Neural crest cell (in vitro differentiated cells): ENCODE results near the gene SLC1A1. TPM values are rescaled to one million over a fixed set of nuclear protein-coding genes. Genes with fewer than 3 reads are reported as not detected.

Experiments used
- DNase-seq: peaks from one replicate; pipeline ENCODE4 v3.0.0; 2021; ENCODE audit warnings: low read depth, mixed read lengths, low spot score
- H3K27ac Mint-ChIP-seq: one replicate; pipeline ENCODE4 v1.8.0; 2021; ENCODE audit warnings: mild to moderate bottlenecking, mixed read lengths; ENCODE audit not compliant: unreplicated experiment
- H3K27me3 Mint-ChIP-seq: 2 replicates; pipeline ENCODE4 v1.8.0; 2021; ENCODE audit warnings: low read depth, mild to moderate bottlenecking, mixed read lengths
- H3K36me3 Mint-ChIP-seq: 2 replicates; pipeline ENCODE4 v1.8.0; 2021; ENCODE audit warnings: low read depth, mild to moderate bottlenecking, mixed read lengths
- H3K4me1 Mint-ChIP-seq: 2 replicates; pipeline ENCODE4 v1.8.0; 2021; ENCODE audit warnings: mixed read lengths
- H3K4me3 Mint-ChIP-seq: one replicate; pipeline ENCODE4 v1.8.0; 2021; ENCODE audit warnings: mild to moderate bottlenecking, mixed read lengths
- H3K9me3 Mint-ChIP-seq: 2 replicates; pipeline ENCODE4 v1.8.0; 2021; ENCODE audit warnings: mixed read lengths
- total RNA-seq: library from RNA; stranded (reverse); gene quantifications from 2 replicates; pipeline ENCODE4 v1.2.1, GENCODE V29; 2021
- TF ChIP-seq, protein P1 (sequence below): fragments of 200-600 bp; sonication (generic); conservative IDR thresholded peaks from 2 replicates; pipeline ENCODE4 v1.5.0; 2021; ENCODE audit warnings: antibody characterized with exemption, mild to moderate bottlenecking

The SLC1A1 gene
- total RNA-seq, 1 donor from 2014 or later, result 0.96 TPM

DNA sequence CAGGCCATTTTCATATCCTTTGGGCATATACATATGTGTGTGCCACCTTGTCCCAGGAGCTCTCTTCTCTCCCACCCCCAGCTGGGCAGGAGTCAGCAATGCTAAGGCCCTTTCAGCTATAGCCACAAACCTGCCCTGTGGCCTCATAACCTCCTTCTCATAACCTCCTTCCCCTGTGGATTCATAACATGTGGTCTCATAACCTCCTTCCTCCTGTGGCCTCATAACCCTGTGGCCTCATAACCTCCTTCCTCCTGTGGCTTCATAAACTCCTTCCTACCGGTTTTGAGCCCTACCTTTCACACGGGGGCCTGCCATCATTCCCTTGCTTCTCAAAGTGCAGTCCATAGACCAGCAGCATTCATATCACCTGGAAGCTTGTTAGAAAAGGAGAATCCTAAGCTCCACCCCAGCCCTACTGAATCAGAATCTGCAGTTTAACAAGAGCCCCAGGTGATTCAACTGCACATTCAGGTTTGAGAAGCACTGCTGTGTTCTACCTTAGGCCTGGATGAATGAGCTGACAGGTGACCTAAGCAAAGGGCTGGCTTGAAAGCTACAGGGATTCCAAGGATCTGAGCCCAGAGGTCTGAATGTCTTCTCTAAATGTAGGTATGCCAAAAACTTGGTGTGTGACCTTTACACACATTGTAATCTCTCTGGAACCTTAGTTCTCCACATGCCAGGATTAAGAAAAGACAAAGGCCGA is 129.9 kb downstream of the SLC1A1 start:
- H3K27ac Mint-ChIP-seq, result no peak overlapping the region
- H3K4me1 Mint-ChIP-seq, result peaks cover 8% of the 10 kb centered on the region
- H3K27me3 Mint-ChIP-seq, result no peaks in the 10 kb centered on the region
- H3K36me3 Mint-ChIP-seq, result no peaks in the 10 kb centered on the region
- TF ChIP-seq, protein P1, sequence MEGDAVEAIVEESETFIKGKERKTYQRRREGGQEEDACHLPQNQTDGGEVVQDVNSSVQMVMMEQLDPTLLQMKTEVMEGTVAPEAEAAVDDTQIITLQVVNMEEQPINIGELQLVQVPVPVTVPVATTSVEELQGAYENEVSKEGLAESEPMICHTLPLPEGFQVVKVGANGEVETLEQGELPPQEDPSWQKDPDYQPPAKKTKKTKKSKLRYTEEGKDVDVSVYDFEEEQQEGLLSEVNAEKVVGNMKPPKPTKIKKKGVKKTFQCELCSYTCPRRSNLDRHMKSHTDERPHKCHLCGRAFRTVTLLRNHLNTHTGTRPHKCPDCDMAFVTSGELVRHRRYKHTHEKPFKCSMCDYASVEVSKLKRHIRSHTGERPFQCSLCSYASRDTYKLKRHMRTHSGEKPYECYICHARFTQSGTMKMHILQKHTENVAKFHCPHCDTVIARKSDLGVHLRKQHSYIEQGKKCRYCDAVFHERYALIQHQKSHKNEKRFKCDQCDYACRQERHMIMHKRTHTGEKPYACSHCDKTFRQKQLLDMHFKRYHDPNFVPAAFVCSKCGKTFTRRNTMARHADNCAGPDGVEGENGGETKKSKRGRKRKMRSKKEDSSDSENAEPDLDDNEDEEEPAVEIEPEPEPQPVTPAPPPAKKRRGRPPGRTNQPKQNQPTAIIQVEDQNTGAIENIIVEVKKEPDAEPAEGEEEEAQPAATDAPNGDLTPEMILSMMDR, result no peak
- H3K9me3 Mint-ChIP-seq, result no peaks in the 10 kb centered on the region
- no peak for DNase-seq
- no peak overlapping the region for H3K4me3 Mint-ChIP-seq

DNA sequence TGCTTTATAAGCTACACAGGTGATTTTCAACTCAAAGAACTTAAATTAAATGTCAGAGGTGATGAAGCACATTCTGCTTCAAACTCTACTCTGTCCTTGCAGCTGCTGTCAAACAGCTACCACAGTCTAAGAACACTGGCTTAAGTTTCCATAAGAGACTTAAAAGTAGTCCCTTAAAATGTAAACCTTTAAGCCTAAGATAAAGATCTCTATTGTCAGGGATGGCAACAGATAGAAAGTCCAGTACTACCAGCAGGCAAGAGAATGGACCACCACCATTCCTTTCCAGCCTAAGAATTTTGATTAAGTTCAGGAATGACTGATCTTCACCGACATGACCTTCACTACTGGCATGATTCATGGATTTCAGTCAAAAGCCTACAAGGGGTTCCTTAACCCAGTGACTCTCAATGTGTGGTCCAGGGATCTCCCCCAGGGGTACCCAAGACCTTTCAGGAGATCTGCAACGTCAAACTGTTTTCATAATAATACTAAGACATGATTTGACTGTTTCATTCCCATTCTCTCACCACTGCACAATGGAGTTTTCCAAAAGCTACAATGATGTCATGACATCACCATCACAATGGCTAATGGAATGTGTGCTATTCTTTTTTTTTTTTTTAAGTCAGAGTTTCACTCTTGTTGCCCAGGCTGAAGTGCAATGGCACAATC is 130.8 kb downstream of the SLC1A1 start:
- H3K4me1 Mint-ChIP-seq, result peaks cover 8% of the 10 kb centered on the region
- no peak overlapping the region for H3K27ac Mint-ChIP-seq
- no peaks in the 10 kb centered on the region for H3K36me3 Mint-ChIP-seq
- no peak overlapping the region for H3K4me3 Mint-ChIP-seq
- no peak for DNase-seq
- H3K27me3 Mint-ChIP-seq, result no peaks in the 10 kb centered on the region
- no peaks in the 10 kb centered on the region for H3K9me3 Mint-ChIP-seq
- TF ChIP-seq, protein P1, result no peak

- Mint-ChIP-seq H3K36me3 (no peaks in the 10 kb centered on the region), H3K27ac (no peak overlapping the region), H3K4me3 (no peak overlapping the region), H3K9me3 (no peaks in the 10 kb centered on the region), H3K27me3 (no peaks in the 10 kb centered on the region), H3K4me1 (peaks cover 8% of the 10 kb centered on the region)
- TF ChIP-seq, protein P1, result no peak
- DNase-seq, result no peak
Measured at GRCh38 chr9:4622016-4622415, 131.7 kb downstream of the SLC1A1 start.

DNA sequence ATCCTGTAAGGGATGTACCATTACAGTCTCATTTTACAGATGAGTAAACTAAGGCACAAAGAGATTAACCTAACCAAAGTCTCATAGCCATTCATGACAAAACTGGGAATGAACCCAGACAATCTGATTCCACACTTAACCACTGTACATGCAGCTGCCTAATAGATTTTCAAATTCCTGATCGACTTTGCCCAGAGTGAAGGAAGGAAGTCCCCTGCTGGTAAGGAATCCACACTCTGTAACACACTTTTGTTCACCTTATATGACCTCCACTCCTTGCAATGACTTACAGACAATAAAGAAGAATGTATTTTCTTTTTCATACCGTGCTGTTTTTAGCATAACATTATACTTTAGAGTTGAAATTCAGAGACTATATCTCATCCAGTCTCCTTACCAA is 140.6 kb downstream of the SLC1A1 start:
- TF ChIP-seq, protein P1, result no peak
- no peaks in the 10 kb centered on the region for H3K9me3 Mint-ChIP-seq
- H3K4me1 Mint-ChIP-seq, result no peaks in the 10 kb centered on the region

More for the DNA sequence above, 140.6 kb downstream of the SLC1A1 start:
- no peak for DNase-seq
- Mint-ChIP-seq H3K36me3 (no peaks in the 10 kb centered on the region), H3K27me3 (no peaks in the 10 kb centered on the region), H3K27ac (no peak overlapping the region), H3K4me3 (no peak overlapping the region)

Other genes with a start within 250 kb of the SLC1A1 start
- 5.9 and 6.8 TPM in 2 replicates for gene GLIS3, start 190.4 kb upstream of the SLC1A1 start, total RNA-seq
- 8.6 TPM in 2 replicates for gene PLPP6, start 171.8 kb downstream of the SLC1A1 start, total RNA-seq
- gene SPATA6L, start 176.0 kb downstream of the SLC1A1 start, total RNA-seq, result 0.44 and 1.3 TPM in 2 replicates
- 9.3 and 9.4 TPM in 2 replicates for gene CDC37L1, start 189.1 kb downstream of the SLC1A1 start, total RNA-seq